Muscle of arm (tissue), 12 donors: ENCODE results near the gene FYCO1. TPM values are rescaled to one million over a fixed set of nuclear protein-coding genes. Genes with fewer than 3 reads are reported as not detected.

ENCODE experiments used
- DNase-seq: peaks from one replicate; pipeline ENCODE4 v3.0.0-alpha.2; 2013
- polyA plus RNA-seq, 12 donors: library from polyadenylated mRNA; unstranded; fragments of 120-200 nt; gene quantifications; one replicate each; pipeline ENCODE4 v1.2.1, GENCODE V29; 2013; ENCODE audit not compliant: insufficient read length in 12 of 12

The FYCO1 gene
- polyA plus RNA-seq, 12 donors, result 20.9 to 44.6 (median 29.6) TPM; not detected in 1

- DNase-seq, result no peak
These were observed 105.2 kb downstream of the FYCO1 start for GRCh38 chr3:45890405-45890804.

DNA sequence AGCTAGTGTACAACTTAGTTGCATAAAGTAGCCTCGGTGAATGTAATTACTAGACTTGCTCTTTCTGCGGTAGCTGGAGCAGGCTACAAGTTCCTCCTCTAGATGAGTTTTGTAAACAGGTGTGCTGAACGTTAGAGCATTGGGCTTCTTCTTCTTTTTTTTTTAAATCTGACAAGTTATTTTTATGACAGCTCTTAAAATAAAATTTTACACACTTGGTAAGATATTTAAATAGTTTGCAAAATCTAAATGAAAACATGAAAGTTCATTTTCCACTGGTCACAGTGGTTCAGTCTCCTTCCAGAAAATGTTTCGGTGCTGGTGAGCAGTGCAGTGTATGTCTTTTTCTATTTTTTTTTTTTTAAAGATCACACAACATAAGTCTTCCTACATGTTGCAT is 106.3 kb downstream of the FYCO1 start:
- no peak for DNase-seq

GRCh38 chr3:45887759-45888511 is 107.7 kb downstream of the FYCO1 start:
- no peak for DNase-seq

- no peak for DNase-seq
These were observed 108.3 kb downstream of the FYCO1 start for GRCh38 chr3:45887285-45887684.

DNA sequence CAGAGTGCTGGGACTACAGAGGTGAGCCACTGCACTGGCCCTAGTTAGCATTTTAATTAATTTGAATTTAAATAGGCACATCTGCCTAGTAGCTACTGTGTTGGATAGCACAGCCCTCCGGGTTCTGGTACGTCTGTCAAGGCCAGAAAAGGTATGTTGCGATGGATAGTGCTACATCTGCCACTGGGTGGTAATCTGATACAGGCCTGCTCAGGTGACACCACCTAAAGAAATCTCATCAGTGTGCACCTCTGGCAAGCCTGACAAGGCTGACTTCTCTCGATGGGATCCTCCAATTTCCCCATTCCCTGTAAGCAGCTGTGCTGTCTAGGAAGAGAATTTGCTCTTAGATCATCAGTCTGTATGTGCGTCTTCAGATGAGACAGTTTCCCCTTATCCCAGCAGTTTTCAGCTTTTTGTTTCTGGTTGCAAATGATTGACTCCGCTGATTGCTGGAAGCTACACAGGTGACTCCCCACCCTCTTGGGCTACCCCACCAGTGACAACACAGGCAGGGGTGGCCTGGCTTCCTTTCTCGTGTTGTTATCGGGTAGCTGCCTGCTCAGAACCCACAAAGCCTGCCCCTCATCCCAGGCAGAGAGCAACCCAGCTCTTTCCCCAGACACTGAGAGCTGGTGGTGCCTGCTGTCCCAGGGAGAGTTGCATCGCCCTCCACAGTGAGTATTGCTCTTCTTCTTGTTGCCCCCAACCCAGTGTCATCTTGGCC is 109.5 kb downstream of the FYCO1 start, which contains the start of gene CCR9:
Gene CCR9, plus strand, starts transcription at position 565 of the 727 bp plus-strand sequence. CDS start 8,391 bp downstream, outside the sequence.
- no peak for DNase-seq

GRCh38 chr3:45884368-45885201 is 111.0 kb downstream of the FYCO1 start:
- DNase-seq, result no peak

DNA sequence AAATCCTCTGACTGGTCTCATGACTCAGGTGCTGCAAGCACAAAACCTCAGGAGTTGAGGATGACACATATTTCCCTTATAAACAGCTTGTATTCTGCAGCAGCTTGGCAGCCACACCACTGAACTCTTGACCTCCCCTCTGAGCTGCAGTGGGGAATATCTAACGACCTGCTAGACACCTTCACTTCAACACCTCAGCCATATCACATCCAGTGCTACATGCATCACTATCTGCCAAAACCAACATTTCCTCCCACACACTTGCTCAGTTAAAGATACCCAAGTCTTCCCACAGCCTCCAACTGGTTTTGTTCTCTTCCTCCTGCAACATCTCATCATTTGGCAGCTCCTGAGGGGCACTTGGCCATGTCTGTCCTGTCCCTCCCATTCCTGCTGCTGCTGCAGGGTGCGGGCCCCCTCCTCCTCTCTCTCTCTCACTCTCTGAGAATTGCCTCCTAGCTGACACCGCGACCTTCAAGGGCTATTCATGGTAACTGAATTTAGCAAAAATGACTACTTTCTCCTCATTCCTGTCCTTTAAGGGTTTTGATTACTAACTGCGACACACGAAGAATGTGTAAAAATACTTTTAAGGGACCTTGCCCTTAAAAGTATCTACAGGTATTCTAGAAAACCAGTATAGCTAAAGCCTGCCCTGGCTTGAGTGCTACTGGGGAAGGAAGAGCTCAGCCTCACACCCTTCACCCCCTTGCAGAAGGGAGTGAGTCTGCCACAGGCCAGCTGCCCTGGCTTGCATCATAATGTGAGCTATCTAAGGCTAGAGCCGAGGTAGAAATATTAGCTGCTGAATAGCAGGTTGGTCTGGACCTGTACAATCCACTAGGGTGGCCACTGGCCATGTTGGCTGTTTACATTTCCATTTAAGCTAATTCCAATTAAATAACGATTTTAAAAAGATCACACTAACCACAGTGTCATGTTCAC is 114.3 kb downstream of the FYCO1 start:
- DNase-seq, result no peak

GRCh38 chr3:45880725-45881077 is 114.9 kb downstream of the FYCO1 start:
- no peak for DNase-seq

GRCh38 chr3:45878124-45878523 is 117.5 kb downstream of the FYCO1 start:
- DNase-seq, result no peak

GRCh38 chr3:45874677-45875346 is 120.8 kb downstream of the FYCO1 start:
- no peak for DNase-seq

- DNase-seq, result no peak
These were observed 122.0 kb downstream of the FYCO1 start for GRCh38 chr3:45873638-45874037.

DNA sequence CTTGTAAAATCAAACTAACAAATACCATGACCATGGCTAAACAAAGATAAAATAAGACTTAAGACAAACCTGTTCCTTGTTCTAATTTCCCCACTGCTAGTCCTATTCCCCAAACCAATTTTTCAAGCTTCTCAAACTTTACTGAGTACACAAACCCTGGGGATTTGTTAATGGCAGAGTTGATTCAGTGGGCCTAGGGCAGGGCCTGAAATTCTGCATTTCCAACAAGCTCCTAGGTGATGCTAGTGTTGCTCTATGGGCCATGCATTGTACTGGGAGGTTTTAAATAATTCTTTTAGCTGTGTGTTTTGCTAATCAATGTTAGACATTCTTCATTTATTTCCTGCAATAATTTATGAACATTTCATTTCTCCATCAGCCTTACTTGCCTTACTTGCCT is 122.6 kb downstream of the FYCO1 start:
- DNase-seq, result no peak

DNA sequence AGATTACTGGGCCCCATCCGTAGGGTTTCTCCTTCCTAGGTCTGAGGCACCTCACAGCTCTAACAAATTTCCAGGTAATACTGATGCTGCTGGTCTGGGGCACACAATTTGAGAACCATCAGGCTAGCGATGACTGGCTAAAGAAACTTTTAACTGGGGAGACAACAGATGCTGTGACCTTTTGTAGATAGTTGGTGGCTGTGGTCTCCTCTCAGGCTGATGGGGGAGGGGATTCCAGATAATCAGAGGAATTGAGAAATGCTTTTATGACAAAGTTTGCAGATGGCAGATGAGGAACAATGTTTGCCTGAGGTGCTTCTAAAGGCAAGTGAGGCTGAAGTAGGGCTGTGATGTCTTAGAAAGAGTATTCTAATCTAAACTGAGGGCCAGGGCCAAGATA is 123.1 kb downstream of the FYCO1 start:
- DNase-seq, result no peak

DNA sequence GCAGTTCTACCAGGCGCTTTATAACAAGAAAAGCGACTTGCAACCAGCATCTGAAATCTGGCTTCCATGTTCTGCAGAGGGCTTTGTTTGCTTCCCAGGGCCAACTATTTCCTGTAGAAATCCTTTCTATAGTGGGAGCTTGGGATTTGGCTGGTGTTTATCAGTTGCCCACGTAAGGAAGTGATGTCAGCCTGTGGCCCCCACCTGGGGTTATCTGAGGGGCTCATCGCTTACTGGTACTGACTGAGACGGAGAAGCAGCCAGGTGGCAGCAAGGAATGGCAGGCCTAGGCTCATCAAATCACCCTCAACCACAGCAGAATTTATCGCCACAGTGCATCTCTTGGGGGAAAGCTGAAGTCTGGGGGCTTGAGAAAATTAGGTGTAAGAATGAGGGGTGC is 123.8 kb downstream of the FYCO1 start:
- DNase-seq, result no peak

- DNase-seq, result no peak
These were observed 125.5 kb downstream of the FYCO1 start for GRCh38 chr3:45870099-45870498.

GRCh38 chr3:45869638-45870037 is 126.0 kb downstream of the FYCO1 start:
- DNase-seq, result no peak

DNA sequence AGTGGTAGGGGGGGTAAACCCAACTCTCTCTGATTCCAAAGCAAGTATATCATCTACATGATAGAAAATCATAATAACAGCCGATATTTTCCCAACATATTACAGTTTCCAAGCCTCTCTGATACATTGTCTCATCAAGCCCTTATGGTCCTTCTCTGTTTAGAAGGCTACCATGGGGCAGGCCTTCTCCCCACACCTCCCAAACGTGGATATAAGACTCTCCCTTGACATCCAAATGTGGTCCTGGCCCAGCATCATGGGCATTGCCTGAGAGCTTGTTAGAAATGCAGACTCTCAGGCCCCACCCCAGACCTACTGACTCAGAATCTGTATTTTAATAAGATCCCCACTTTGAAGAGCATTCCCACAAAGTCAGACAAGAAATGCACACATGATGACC is 127.0 kb downstream of the FYCO1 start:
- DNase-seq, result no peak

DNA sequence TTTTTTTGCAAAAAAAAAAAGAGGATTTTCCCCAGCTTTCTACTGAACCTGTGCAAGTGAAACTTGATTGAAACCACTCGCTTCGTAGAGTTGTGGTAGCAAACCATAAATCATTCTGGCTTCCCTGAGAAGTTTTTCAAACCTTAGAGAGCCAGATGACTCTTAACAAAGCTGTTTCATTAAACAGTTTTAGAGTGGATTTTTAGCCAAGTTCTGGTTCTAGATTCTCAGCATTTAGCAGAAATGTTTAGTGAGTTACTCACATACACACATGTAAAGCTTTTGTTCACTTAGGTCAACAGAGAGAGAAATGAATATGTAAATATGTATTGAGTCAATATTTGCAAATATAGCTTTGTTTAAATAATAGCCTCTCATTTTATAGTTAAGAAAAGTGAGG is 127.4 kb downstream of the FYCO1 start:
- DNase-seq, result no peak
